Heart left ventricle (tissue), 16 donors: ENCODE data around the gene DCAF6. TPM values are rescaled to one million over a fixed set of nuclear protein-coding genes. Genes with fewer than 3 reads are reported as not detected.

ENCODE experiments used
- ATAC-seq, 4 donors: fragments of 200-7000 bp; cut with Tn5 transposase; one replicate each; pipeline ENCODE4 v1.9.1; 2020 to 2022; ENCODE audit warnings: moderate library complexity in 4 of 4, mild to moderate bottlenecking in 3 of 4, moderate number of reproducible peaks in 1 of 4
- DNase-seq, 5 donors: peaks; one replicate each; pipeline ENCODE4 v3.0.0-alpha.2; 2020
- H3K27ac ChIP-seq, 12 donors: fragments of 200-600 bp; sonication (generic) in 4 of 12; one replicate each; pipeline versions ENCODE4 v1.5.0 to v1.8.0; 2016 to 2022; ENCODE audit warnings: mild to moderate bottlenecking in 2 of 12
- H3K27me3 ChIP-seq, 9 donors: fragments of 200-600 bp; sonication (generic) in 2 of 9; one replicate each; pipeline versions ENCODE4 v1.5.1 to v1.8.0; 2016 to 2022; ENCODE audit warnings: mild to moderate bottlenecking in 3 of 9
- H3K36me3 ChIP-seq, 9 donors: fragments of 200-600 bp; sonication (generic) in 2 of 9; one replicate each; pipeline versions ENCODE4 v1.5.0 to v1.8.0; 2018 to 2022; ENCODE audit warnings: mild to moderate bottlenecking in 2 of 9
- H3K4me1 ChIP-seq, 12 donors: fragments of 200-600 bp; sonication (generic) in 4 of 12; one replicate each; pipeline versions ENCODE4 v1.5.0 to v1.8.0; 2016 to 2022; ENCODE audit warnings: mild to moderate bottlenecking in 3 of 12
- H3K4me3 ChIP-seq, 12 donors: fragments of 200-600 bp; sonication (generic) in 4 of 12; one replicate each; pipeline versions ENCODE4 v1.5.0 to v1.8.0; 2017 to 2022; ENCODE audit warnings: mild to moderate bottlenecking in 9 of 12, moderate library complexity in 4 of 12
- H3K9me3 ChIP-seq, 12 donors: fragments of 200-600 bp; sonication (generic) in 4 of 12; one replicate each; pipeline versions ENCODE4 v1.5.0 to v1.8.0; 2016 to 2022; ENCODE audit warnings: mild to moderate bottlenecking in 1 of 12
- CTCF ChIP-seq, 12 donors: fragments of 200-600 bp; sonication (generic) in 4 of 12; IDR thresholded peaks; one replicate each; pipeline versions ENCODE4 v1.5.0 to v1.8.0; 2018 to 2022; ENCODE audit warnings: antibody characterized with exemption in 12 of 12, mild to moderate bottlenecking in 5 of 12
- POLR2A ChIP-seq, 2 donors: fragments of 450-650 bp; IDR thresholded peaks; one replicate each; pipeline ENCODE4 v1.6.1; 2017; ENCODE audit warnings: antibody characterized with exemption in 2 of 2, mild to moderate bottlenecking in 2 of 2, moderate library complexity in 2 of 2
- WGBS, 4 donors: extraction: QIAGEN DNeasy Blood & Tissue Kit in 2 of 4; methylation state at CpG; one replicate each; pipeline versions ENCODE4 v1.1.5 to v1.1.7; 2013 to 2018; 5-methylcytosine and 5-hydroxymethylcytosine counted together
- intact Hi-C, 10 donors: fragments of 100-400 bp; cut with DNase I; formaldehyde crosslinking; loops; one replicate each; pipeline versions ENCODE4 v1.11.1 to v1.14.2; 2022
- polyA plus RNA-seq, 2 donors: library from polyadenylated mRNA; stranded (reverse); fragments of 200-250 nt; gene quantifications; one replicate each; pipeline ENCODE4 v1.2.3, GENCODE V29; 2013
- total RNA-seq, 9 donors: library from RNA; depleted of rRNA in 2 of 9; stranded (reverse); fragments of >200 nt in 2 of 9; fragmentation: NEBNext Ultra II Directional in 3 of 9; extraction: Animal tissue kit (Norgen Biotek cat#: 25700) in 3 of 9; gene quantifications; one replicate each; pipeline versions ENCODE4 v1.1.0 to v1.2.4, GENCODE V29; 2016 to 2023
- donor health status: ischemic (EF 13 %, LVEDD 7.1; RV severe dilation, severe dysfunction).
- donor health status: healthy with polysubstance abuse.
- donor health status: DM: no; HTN: yes; CAD: no.
- donor health status: DM: no; HTN: no; CAD: no.
- donor health status: ischemic (EF 25% LVEDD 6.9; RV normal size, moderate dysfunction).
- donor health status: ischemic (EF 25% LVEDD 5.7; RV mildly dilated, moderate dysfunction).
- donor health status: healthy.
- donor health status: DM: yes; HTN: yes; CAD: no.
- donor health status: ischemic (EF 35%, LVEDD 5.7; RV mildly dilated, moderate dysfunction).
- donor health status: nonischemic (EF 11% LVEDD 7.7; RV severe dilation, severe dysfunction).
- donor health status: DM: yes; HTN: yes; CAD: no.
- donor health status: PGD.
- donor health status: ischemic (EF 29% LVEDD 5.4; RV normal size, mild dysfunction).
- donor health status: nonischemic (EF 23%, LVEDD 6.1; RV moderate dilation, normal function).

DCAF6 gene
- total and polyA plus RNA-seq, 11 donors: 66.9 to 245 (median 180) TPM

- intact Hi-C loops: loop anchor here in 1 of 10 donors (5.0 kb wide), 1 partner anchor 59 kb away; the partner anchor contains the start of genes DCAF6 and MPC2
- Histone ChIP-seq H3K4me1 (peaks cover 0 to 24% (median 13%) of the 10 kb centered on the region in 12 donors), H3K4me3 (no peak overlapping the region), H3K36me3 (peaks cover 0 to 49% (median 38%) of the 10 kb centered on the region in 9 donors), H3K9me3 (no peaks in the 10 kb centered on the region), H3K27me3 (no peaks in the 10 kb centered on the region), H3K27ac (no peak overlapping the region)
- TF ChIP-seq POLR2A (IDR thresholded peaks at IDR 0.05) (no peak), CTCF (IDR thresholded peaks at IDR 0.05) (no peak)
- no peak for DNase-seq
- no peak for ATAC-seq
- WGBS, 4 donors: 80 to 89% (median 84%) methylated on average over 3 of the region's 3 CpGs
These were observed 59.8 kb downstream of the DCAF6 start for GRCh38 chr1:167996266-167996665.

GRCh38 chr1:167997037-167997575 is 60.6 kb downstream of the DCAF6 start:
- Histone ChIP-seq H3K4me3 (no peak overlapping the region), H3K9me3 (no peaks in the 10 kb centered on the region), H3K4me1 (peaks cover 0 to 24% (median 13%) of the 10 kb centered on the region in 12 donors), H3K27ac (no peak overlapping the region), H3K36me3 (peaks cover 0 to 43% (median 34%) of the 10 kb centered on the region in 9 donors), H3K27me3 (no peaks in the 10 kb centered on the region)
- TF ChIP-seq POLR2A (IDR thresholded peaks at IDR 0.05): no peak
- no peak for TF ChIP-seq CTCF (IDR thresholded peaks at IDR 0.05)
- ATAC-seq: no peak
- 90 to 95% (median 94%) methylated on average over 3 of the region's 3 CpGs for WGBS, 4 donors
- DNase-seq: no peak
- intact Hi-C loops: loop anchor here in 1 of 10 donors (5.0 kb wide), 1 partner anchor 60 kb away; the partner anchor contains the start of genes DCAF6 and MPC2

GRCh38 chr1:167999877-168000276 is 63.4 kb downstream of the DCAF6 start:
- ATAC-seq (peak in 1 of 4 donors; percentile 36), DNase-seq (no peak)
- peaks cover 0 to 43% (median 31%) of the 10 kb centered on the region in 9 donors for H3K36me3 ChIP-seq
- H3K27ac ChIP-seq: no peak overlapping the region
- no peak overlapping the region for H3K4me3 ChIP-seq
- no peak for TF ChIP-seq CTCF (IDR thresholded peaks at IDR 0.05)
- TF ChIP-seq POLR2A (IDR thresholded peaks at IDR 0.05): no peak
- no peaks in the 10 kb centered on the region for H3K9me3 ChIP-seq
- H3K4me1 ChIP-seq: peaks cover 0 to 22% (median 6%) of the 10 kb centered on the region in 12 donors
- H3K27me3 ChIP-seq: no peaks in the 10 kb centered on the region
- 69 to 75% (median 72%) methylated on average over 3 of the region's 3 CpGs for WGBS, 4 donors
- intact Hi-C loops: loop anchor here in 1 of 10 donors (5.0 kb wide), 1 partner anchor 63 kb away; the partner anchor contains the start of genes DCAF6 and MPC2

- ATAC-seq (peak in 1 of 4 donors; percentile 34), DNase-seq (no peak)
- peaks cover 0 to 49% (median 33%) of the 10 kb centered on the region in 9 donors for H3K36me3 ChIP-seq
- WGBS, 4 donors: 75 to 85% (median 78%) methylated on average over 3 of the region's 3 CpGs
- H3K27ac ChIP-seq: peak overlapping the region in 2 of 12 donors; percentile 15 to 33
- intact Hi-C loops: no loop called here
- H3K4me3 ChIP-seq: no peak overlapping the region
- H3K9me3 ChIP-seq: no peaks in the 10 kb centered on the region
- TF ChIP-seq POLR2A (IDR thresholded peaks at IDR 0.05) (no peak), CTCF (IDR thresholded peaks at IDR 0.05) (no peak)
- no peaks in the 10 kb centered on the region for H3K27me3 ChIP-seq
- H3K4me1 ChIP-seq: peaks cover 0 to 16% (median 2%) of the 10 kb centered on the region in 12 donors
These were observed 64.2 kb downstream of the DCAF6 start for GRCh38 chr1:168000656-168001055.
